Measurements from ENCODE around the gene GALNT10.

GALNT10 gene

GRCh38 chr5:154265197-154265773, 74.8 kb downstream of the GALNT10 start:
- DNase-seq (ENCODE audit: low spot score) = no peak

GRCh38 chr5:154267516-154267915, 77.0 kb downstream of the GALNT10 start:
- no peak for DNase-seq (ENCODE audit: low spot score)

- no peak for DNase-seq (ENCODE audit: low spot score)
Measured at GRCh38 chr5:154268073-154268472, 77.5 kb downstream of the GALNT10 start.

GRCh38 chr5:154269414-154269813, 78.9 kb downstream of the GALNT10 start:
- no peak for DNase-seq (ENCODE audit: low spot score)

GRCh38 chr5:154271466-154271865, 80.9 kb downstream of the GALNT10 start:
- DNase-seq (ENCODE audit: low spot score) = no peak

GRCh38 chr5:154271936-154272514, 81.5 kb downstream of the GALNT10 start:
- no peak for DNase-seq (ENCODE audit: low spot score)

GRCh38 chr5:154273028-154273617, 82.6 kb downstream of the GALNT10 start:
- no peak for DNase-seq (ENCODE audit: low spot score)

GRCh38 chr5:154273963-154274827, 83.7 kb downstream of the GALNT10 start:
- no peak for DNase-seq (ENCODE audit: low spot score)

- DNase-seq (ENCODE audit: low spot score) = no peak
Measured at GRCh38 chr5:154274828-154275185, 84.3 kb downstream of the GALNT10 start.

GRCh38 chr5:154275566-154275965, 85.0 kb downstream of the GALNT10 start:
- no peak for DNase-seq (ENCODE audit: low spot score)

- DNase-seq (ENCODE audit: low spot score) = no peak
Measured at GRCh38 chr5:154276261-154276972, 85.9 kb downstream of the GALNT10 start.

GRCh38 chr5:154276973-154277331, 86.4 kb downstream of the GALNT10 start:
- no peak for DNase-seq (ENCODE audit: low spot score)

GRCh38 chr5:154277499-154277898, 87.0 kb downstream of the GALNT10 start:
- DNase-seq (ENCODE audit: low spot score) = no peak

GRCh38 chr5:154278186-154278585, 87.7 kb downstream of the GALNT10 start:
- DNase-seq (ENCODE audit: low spot score) = no peak

- no peak for DNase-seq (ENCODE audit: low spot score)
Measured at GRCh38 chr5:154278908-154279307, 88.4 kb downstream of the GALNT10 start.

- no peak for DNase-seq (ENCODE audit: low spot score)
Measured at GRCh38 chr5:154284433-154284832, 93.9 kb downstream of the GALNT10 start.

- DNase-seq (ENCODE audit: low spot score) = no peak
Measured at GRCh38 chr5:154285661-154286408, 95.3 kb downstream of the GALNT10 start.

GRCh38 chr5:154286557-154286956, 96.0 kb downstream of the GALNT10 start:
- DNase-seq (ENCODE audit: low spot score) = no peak

- no peak for DNase-seq (ENCODE audit: low spot score)
Measured at GRCh38 chr5:154287136-154287535, 96.6 kb downstream of the GALNT10 start.

- no peak for DNase-seq (ENCODE audit: low spot score)
Measured at GRCh38 chr5:154288145-154288544, 97.6 kb downstream of the GALNT10 start.

- no peak for DNase-seq (ENCODE audit: low spot score)
Measured at GRCh38 chr5:154291917-154292316, 101.4 kb downstream of the GALNT10 start.

GRCh38 chr5:154293219-154293618, 102.7 kb downstream of the GALNT10 start:
- DNase-seq (ENCODE audit: low spot score) = no peak
